NCI-H226 (cell line): ENCODE measurements around the gene NDOR1.
A peak's percentile ranks its signal among the peaks of the same experiment; 100 is the strongest.

Experiments used
- DNase-seq: peaks from one replicate; pipeline ENCODE4 v3.0.0-alpha.2; 2015

The NDOR1 gene

DNA sequence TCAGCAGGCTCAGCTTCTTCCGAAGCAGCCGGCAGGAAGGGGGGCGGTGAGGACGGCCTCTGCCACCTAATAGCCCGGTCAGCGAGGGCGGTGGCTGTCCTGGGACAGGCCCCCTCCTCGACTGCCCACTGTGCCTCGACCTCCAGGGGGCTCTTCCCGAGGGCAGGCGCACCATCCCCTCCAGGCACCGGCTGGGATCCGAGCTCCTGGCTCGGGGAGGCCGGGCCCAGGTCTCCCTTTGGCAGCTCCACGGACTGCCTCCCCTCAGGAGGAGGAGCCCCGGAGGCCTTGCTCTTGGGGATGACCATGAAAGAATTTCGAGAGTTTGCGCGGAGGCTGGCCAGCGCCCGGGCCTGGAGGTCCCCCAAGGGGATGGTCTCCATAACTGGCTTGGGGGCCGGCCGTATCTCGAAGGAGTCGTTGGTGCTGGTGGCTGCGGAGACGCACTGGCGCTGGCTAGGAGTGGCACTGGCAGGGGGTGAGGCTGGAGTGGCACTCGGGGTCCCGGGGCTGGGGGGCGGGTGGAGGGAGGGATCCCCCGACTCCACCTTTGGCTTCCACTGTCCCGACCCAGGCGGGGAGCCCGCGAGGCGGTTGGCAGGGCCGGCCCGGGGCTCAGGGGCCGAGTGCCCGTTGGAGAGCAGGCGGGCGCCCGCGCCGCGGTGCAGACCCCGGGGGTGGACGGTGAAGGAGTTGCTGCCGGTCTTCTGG is 5.9 kb upstream of the NDOR1 start:
- DNase-seq, result no peak

DNA sequence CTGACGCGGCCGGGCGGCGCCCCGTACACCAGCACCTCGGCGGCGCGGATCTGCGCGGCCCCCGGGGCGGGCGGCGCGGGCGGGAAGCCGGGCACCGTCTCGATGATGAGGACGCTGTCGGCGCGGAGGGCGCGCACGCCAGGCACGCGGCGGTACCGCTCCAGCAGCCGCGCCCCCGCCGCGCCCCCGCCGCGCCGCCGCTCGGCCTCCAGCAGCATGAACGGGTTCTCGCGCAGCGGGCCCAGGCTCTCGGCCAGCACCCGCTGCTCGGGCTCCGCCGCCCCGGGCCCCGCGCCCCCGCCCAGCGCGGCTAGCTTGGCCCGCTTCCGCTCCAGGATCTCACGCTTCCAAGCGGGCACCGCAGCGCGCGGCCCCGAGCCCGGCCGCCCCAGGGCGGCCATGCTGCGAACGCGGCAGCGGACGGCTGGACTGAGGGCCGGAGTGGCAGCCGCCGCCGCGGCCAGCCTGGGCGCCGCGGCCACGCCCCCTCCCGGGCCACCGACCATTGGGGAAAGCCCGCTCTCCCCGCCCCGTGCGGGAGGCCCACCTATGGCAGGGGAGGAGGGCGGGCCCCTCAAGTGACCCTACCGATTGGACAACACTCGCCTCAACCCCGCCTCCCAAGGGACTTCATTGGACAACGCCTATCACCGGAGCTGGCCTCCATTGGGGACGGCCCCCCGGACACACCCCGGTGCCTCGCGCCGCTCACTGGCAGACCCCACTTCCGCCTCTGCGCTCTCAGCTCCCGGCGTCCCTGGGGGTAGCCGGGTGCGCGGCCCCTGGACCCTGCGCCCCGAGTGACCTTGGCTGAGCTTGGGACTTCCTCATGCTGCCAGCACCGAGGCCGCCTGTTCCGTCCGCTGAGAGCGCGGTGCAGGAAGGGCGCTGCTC is 4.9 kb upstream of the NDOR1 start, which contains the start of gene TPRN:
TSS of gene TPRN (minus strand) at position 431 of the 894 bp plus-strand sequence. CDS start at position 401, 30 bp downstream.
- peak; percentile 98 for DNase-seq

GRCh38 chr9:137201205-137201868 is 4.2 kb upstream of the NDOR1 start:
- DNase-seq, result no peak

DNA sequence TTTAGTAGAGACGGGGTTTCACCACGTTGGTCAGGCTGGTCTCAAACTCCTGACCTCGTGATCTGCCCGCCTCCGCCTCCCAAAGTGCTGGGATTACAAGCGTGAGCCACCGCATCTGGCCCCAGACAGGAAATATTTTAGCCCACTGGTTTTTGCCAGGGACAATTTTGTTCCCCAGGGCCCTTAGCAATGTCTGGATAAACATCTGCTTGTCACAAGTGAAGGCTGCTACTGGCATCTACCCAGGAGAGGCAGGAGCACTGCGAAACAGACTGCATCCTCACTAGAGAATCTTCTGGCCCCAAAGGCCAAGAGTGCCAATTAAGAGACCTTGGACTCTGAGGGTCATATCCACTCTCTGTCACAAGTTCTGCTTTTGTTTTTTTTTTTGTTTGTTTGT is 2.5 kb upstream of the NDOR1 start:
- no peak for DNase-seq

DNA sequence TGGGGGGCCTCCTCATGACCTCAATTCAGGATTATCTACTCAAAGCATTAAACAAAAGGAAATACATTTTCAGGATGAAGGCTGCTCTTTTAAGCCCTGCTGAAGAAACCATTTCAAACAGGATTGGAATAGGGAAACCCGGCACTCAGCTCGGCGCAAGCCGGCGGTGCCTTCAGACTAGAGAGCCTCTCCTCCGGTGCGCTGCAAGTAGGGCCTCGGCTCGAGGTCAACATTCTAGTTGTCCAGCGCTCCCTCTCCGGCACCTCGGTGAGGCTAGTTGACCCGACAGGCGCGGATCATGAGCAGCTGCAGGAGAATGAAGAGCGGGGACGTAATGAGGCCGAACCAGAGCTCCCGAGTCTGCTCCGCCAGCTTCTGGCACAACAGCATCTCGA is 772 bp upstream of the NDOR1 start:
- DNase-seq, result no peak

DNA sequence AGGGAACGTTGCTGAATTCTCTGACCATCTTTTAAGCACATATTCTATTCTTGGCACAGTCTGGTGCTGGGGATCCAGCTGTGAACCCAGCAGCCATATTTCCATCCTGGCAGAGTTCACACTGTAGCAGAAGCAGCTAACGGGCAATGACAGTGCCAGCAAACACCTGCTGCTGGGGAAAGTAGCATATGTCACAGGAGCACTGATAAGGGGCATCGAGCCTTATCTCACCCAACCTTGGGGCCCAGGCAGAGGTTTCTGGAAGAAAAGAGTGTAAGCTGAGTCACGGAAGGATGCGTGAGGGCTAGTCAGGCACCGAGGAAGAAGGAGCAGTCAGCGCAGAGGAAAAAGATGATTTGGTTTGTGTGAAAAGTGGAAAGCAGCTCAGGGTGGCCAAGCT is 1.1 kb downstream of the NDOR1 start:
- no peak for DNase-seq

GRCh38 chr9:137211532-137211931 is 6.0 kb downstream of the NDOR1 start:
- no peak for DNase-seq

- DNase-seq, result no peak
Measured at GRCh38 chr9:137212520-137212919, 7.0 kb downstream of the NDOR1 start.

DNA sequence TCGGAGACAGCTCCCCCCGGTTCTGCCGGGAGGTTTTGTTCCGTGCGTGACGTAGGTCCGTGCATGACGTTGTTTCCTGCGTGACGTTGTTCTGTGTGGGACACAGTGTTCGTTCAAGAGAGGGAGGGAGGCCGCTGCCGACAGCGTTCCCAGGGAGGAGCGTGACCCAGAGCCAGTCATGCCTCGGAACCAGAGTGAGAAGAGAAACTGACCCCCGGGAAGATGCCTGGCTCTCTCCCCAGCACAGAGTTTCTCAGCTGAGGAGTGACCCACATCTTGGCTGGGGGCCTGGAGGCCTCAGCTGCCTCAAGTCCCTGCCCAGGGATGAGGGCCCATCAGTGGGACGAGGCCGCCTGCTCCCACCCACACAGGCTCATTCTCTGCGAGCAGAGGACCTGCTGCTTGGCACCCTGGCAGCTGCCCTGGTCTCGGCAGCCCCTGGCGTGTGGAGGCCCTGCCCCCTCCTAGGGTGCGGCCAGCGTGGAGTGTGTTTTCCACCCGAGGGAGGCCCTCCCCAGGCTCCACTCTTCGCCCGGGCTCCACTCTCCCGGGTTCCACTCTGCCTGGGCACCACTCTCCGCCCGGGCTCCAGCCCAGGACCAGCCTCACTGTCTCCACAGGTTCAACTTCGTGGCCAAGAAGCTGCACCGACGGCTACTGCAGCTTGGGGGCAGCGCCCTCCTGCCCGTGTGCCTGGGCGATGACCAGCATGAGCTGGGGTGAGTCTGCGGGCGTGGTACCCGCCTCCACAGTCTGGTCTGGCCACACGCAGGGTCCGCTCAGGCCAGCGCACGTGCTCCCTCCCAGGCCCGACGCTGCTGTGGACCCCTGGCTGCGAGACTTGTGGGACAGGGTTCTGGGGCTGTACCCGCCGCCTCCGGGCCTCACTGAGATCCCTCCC is 7.9 kb downstream of the NDOR1 start:
- DNase-seq, result no peak

- no peak for DNase-seq
Measured at GRCh38 chr9:137214620-137215019, 9.1 kb downstream of the NDOR1 start.

DNA sequence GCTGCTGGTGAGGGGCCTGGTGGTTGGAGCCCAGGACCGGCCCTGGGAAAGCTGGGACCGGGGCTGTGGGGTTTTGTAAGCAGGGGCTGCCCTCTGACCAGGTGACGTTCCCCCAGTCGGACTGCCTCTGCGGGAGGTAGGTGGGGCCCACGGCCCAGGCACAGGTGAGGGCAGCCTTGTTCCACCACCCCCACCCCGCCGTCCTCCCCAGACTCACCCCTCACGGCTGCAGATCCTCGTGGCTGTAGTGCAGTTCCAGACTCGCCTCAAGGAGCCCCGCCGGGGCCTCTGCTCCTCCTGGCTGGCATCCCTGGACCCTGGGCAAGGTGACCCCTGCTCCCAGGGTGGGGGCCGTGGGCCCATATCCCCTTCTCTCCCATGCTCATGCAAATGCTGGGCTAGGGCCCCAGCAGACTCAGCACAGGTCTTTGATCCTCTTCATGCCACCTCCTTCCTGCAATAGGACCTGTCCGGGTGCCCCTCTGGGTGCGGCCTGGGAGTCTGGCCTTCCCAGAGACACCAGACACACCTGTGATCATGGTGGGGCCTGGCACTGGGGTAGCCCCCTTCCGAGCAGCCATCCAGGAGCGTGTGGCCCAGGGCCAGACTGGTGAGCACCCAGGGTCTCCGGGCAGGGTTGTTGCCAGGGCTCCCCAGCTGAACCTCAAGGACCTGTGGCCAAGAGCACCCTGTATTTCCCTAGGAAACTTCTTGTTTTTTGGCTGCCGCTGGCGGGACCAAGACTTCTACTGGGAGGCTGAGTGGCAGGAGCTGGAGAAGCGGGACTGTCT is 9.9 kb downstream of the NDOR1 start:
- DNase-seq, result no peak

- peak; percentile 31 for DNase-seq
Measured at GRCh38 chr9:137216188-137216965, 10.9 kb downstream of the NDOR1 start.

DNA sequence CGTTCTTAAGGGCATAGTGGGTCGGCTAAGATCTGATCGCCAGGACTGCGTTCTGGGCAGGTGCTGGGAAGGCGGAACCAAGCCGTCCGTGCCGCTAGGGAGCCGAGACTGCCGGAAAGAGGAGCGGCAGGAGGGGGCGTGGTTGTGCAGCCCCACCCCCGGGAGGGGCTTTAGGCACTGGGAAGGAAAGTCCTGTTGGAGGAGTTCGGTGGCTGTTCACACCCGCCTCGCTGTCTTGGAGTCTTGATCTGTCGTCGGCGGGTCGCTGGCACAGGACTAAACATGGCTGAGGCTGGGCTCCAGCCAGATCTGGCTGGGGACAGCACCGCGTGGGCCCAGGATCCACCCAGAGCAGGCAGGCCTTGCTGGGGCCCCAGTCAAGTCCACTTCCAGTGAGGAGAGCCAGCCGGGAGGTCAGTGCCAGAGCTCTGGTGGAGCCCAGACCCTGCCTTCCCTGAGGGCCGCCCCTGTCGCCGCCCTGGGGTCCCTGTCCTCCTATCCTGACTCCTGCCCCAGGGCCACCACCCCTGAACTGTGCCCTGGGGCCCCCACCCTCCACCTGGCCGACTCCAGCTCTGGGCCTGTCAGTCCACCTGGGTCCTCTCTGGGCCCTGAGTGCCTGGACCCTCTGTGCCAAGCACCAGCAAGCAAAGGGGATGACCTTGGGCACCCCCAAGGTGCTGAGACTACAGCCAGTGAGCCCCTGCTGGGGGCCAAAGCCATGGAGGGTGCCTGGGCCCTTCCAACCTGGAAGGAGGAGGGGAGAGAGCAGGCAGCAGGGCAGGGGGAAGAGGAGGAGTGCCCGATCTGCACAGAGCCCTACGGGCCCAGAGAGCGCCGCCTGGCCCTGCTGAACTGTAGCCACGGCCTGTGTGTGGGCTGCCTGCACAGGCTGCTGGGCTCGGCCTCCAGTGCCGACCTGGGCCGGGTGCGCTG is 12.0 kb downstream of the NDOR1 start:
- DNase-seq, result peak; percentile 77

GRCh38 chr9:137218212-137218753 is 12.8 kb downstream of the NDOR1 start:
- DNase-seq, result no peak

- peak; percentile 70 for DNase-seq
Measured at GRCh38 chr9:137218754-137219271, 13.3 kb downstream of the NDOR1 start.

DNA sequence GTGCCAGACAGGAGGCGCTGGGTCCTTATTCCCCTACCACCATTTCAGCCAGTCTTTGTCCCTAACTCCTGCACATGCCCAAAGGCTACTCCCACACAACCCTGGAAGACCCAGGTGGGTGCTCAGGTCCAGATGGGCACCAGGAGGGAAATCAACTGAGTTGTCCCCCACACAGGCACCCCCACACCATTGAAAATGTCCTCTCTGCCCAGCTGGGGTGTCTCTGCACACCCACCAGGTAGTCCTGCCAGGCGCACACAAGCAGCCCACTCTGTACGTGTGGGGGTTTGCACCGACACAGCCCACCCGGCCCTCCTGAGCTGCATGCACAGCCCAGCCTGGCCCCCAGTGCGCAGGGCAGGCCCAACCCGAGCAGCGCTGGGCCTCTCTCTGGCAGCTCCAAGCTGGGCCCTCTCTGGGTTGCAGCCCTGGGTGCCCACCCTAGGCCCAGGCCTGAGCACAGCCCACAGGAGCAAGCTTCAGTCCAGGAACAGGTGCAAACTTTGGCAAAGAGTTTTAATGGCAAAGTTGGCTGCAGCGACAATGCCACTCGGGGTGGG is 14.3 kb downstream of the NDOR1 start:
- DNase-seq, result no peak

DNA sequence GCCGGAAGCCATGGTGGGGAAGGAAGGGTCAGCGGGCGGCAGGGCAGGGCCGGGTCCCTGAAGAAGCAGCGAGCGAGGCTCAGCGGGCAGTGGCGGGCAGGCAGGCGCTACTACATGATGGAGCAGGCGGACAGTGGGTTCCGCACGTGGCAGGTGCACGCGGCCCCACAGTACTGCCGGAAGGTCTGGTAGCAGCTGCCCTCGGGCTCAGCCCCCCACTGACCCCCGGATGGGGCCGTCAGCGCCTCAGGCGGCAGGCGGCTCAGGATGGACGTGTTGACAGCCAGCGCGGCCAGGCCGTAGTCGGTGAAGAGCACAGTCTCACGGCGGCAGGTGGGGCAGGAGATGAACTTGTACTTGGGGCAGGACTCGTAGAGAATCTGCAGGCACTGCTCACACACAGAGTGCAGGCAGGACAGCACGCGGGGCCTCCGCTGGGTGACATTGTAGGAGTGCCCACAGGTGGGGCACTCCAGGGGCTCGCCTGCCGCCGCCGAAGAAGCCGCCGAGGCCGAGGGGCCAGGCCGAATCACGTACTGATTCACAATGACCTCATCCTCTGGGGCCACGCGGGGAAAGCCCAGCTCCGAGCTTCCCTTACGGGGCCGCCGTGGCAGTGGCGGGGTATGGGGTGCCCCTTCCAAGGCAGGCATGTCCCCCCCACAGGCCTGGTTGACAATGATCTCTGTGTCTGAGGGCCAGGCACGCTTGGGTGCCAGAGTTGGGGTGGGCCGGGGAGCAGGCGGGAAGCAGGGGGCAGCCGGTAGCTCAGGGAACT is 15.0 kb downstream of the NDOR1 start:
- DNase-seq, result no peak

DNA sequence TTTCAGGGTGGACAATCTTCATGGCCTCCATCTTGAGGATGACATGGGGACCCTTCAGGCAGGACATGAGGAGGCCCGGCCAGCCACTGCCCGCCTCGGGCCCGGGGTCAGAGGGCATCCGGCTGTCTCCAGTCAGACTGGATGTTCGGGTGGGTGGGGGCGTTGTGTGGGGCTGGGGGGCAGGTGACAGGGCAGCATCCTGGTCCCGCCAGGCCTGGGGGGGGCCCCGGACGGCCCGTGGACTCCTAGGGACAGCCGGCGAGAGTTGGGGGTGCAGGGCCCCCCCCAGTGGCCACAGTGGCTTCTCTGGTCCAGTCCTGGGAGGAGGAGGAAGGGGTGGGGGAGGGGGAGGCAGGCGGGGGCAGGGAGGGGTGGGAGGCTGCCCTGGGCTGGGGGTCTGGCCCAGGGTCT is 15.6 kb downstream of the NDOR1 start:
- DNase-seq, result no peak
